ENCODE measurements around the gene NRL. TPM values are rescaled to one million over a fixed set of nuclear protein-coding genes. Genes with fewer than 3 reads are reported as not detected.

The NRL gene
- polyA plus RNA-seq, 2 of the 4 experiments (the other 2 are of a cell fraction), result 0.93 to 0.97 TPM

DNA sequence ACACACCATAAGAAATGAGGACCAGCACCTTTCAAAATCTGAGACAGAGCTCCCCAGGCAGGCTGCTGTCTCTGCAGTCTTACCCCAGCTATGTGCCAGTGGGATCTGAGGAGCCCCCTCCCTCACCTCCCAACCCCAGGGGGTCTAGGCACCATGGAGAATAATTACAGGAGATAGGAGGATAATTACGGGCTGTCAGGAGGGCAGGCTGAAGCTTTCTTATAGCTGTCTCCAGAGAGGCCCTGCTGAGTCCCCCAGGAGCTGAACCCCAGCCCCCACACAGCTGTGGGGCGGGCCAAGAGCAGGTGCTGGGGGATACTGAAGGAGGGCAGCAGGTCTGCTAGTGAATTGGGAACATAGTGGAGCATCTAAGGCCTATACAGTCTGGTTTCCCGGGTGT is 36.6 kb downstream of the NRL start:
- no peak for DNase-seq (ENCODE audit: low read depth in 1 of 2, low spot score in 1 of 2)
- FAIRE-seq, result no peak
- no peaks in the 10 kb centered on the region for H3K9me3 ChIP-seq
- TF ChIP-seq NPAS2 (CRISPR knock-in tag; IDR thresholded peaks at IDR 0.05; ENCODE audit: borderline replicate concordance) (no peak), HEYL (CRISPR knock-in tag; IDR thresholded peaks at IDR 0.05) (no peak), RAD21 (conservative IDR thresholded peaks at IDR 0.05 in 1 of 2, IDR thresholded peaks at IDR 0.05 in 1 of 2) (no peak), EHMT2 (IDR thresholded peaks at IDR 0.05; ENCODE audit: low read depth) (no peak), CHD2 (IDR thresholded peaks at IDR 0.05; ENCODE audit: low read length, partially characterized antibody) (no peak), ATOH8 (CRISPR knock-in tag; IDR thresholded peaks at IDR 0.05; ENCODE audit: low read depth) (no peak), EHF (CRISPR knock-in tag; IDR thresholded peaks at IDR 0.05) (no peak), EP300 (IDR thresholded peaks at IDR 0.05) (no peak), REST (IDR thresholded peaks at IDR 0.05) (no peak)
- H3K4me1 ChIP-seq, result peaks cover 15% of the 10 kb centered on the region
- H3K4me2 ChIP-seq, result no peak overlapping the region
- ChIA-PET POLR2A (no interaction called here), CTCF (interaction anchor here (1.3 to 7.0 kb wide), 2 partner anchors 14 to 27 kb away, joined by 3 to 56 read pairs; partner anchors contain the start of gene CARMIL3)
- H3K4me3 ChIP-seq, result no peak overlapping the region
- no peak overlapping the region for H3K27ac ChIP-seq
- ATAC-seq, result no peak
- WGBS (ENCODE audit: missing lambda C conversion rate), result 72% methylated on average over 2 of the region's 3 CpGs

- H3K4me2 ChIP-seq, result no peak overlapping the region
- H3K9me3 ChIP-seq, result no peaks in the 10 kb centered on the region
- WGBS (ENCODE audit: missing lambda C conversion rate), result 90% methylated on average over 19 of the region's 23 CpGs
- CTCF ChIA-PET, result interaction anchor here (1.3 to 11.2 kb wide), 3 partner anchors 15 to 26 kb away, joined by 3 to 101 read pairs (median 56); partner anchors contain the start of gene CARMIL3
- no peak overlapping the region for H3K4me3 ChIP-seq
- FAIRE-seq, result no peak
- no peak overlapping the region for H3K27ac ChIP-seq
- ATAC-seq, result no peak
- TF ChIP-seq JUNB (IDR thresholded peaks at IDR 0.05) (no peak), FOSB (CRISPR knock-in tag; IDR thresholded peaks at IDR 0.05) (no peak), GATA3 (IDR thresholded peaks at IDR 0.05; ENCODE audit: borderline replicate concordance) (no peak), PBX3 (IDR thresholded peaks at IDR 0.05) (no peak), CTCF (IDR thresholded peaks at IDR 0.05) (no peak), SREBF2 (IDR thresholded peaks at IDR 0.05) (no peak), EHF (CRISPR knock-in tag; IDR thresholded peaks at IDR 0.05) (no peak), REST (IDR thresholded peaks at IDR 0.05) (no peak), POLR2AphosphoS2 (conservative IDR thresholded peaks at IDR 0.05; ENCODE audit: low read length) (no peak), PHF8 (IDR thresholded peaks at IDR 0.05; ENCODE audit: borderline replicate concordance, low read depth) (no peak), KDM5A (IDR thresholded peaks at IDR 0.05) (no peak), ZNF302 (CRISPR knock-in tag; IDR thresholded peaks at IDR 0.05) (no peak), JUN (IDR thresholded peaks at IDR 0.05) (no peak)
- POLR2A ChIA-PET, result no interaction called here
- DNase-seq (ENCODE audit: low read depth in 1 of 2, low spot score in 1 of 2), result no peak
- peaks cover 15% of the 10 kb centered on the region for H3K4me1 ChIP-seq
These were observed 37.7 kb downstream of the NRL start for GRCh38 chr14:24077086-24077485.
